HEK293 (cell line): ENCODE data around the gene RBMS1.

ENCODE experiments used
- CTCF ChIA-PET: fragments of 350-600 bp; formaldehyde crosslinking; extraction: SDS; loops from one replicate; lab custom pipeline; 2021; ENCODE audit warnings: antibody characterized with exemption; lab: Yijun Ruan, JAX
- POLR2A ChIA-PET: fragments of 300-600 bp; formaldehyde crosslinking; extraction: SDS; loops from one replicate; lab custom pipeline; 2020; ENCODE audit warnings: antibody characterized with exemption, inconsistent platforms; lab: Yijun Ruan, JAX
- H3K27ac ChIP-seq: fragments of 200-500 bp; sonication (Bioruptor generic); 2 replicates; pipeline ENCODE4 v1.5.1; 2014; ENCODE audit warnings: low read depth, low read length, control low read depth, inconsistent platforms; ENCODE audit errors: extremely low read depth
- H3K36me3 ChIP-seq, 2 experiments: fragments of 200-500 bp in 1 of 2; sonication (Bioruptor generic) in 1 of 2; 1 replicate in 1 of 2; 2 replicates in 1 of 2; pipeline ENCODE4 v1.5.1; 2014 to 2017; ENCODE audit warnings: inconsistent platforms in 2 of 2, low read length in 2 of 2; ENCODE audit not compliant: control insufficient read depth in 2 of 2, insufficient read depth in 1 of 2
- H3K4me1 ChIP-seq: fragments of 200-500 bp; sonication (Bioruptor generic); 2 replicates; pipeline ENCODE4 v1.5.1; 2014; ENCODE audit warnings: mild to moderate bottlenecking, low read length, inconsistent platforms; ENCODE audit not compliant: control insufficient read depth, insufficient read depth
- H3K4me3 ChIP-seq: 2 replicates; pipeline ENCODE4 v1.5.1; 2011; ENCODE audit warnings: low read depth, mild to moderate bottlenecking, control low read depth, low read length, moderate library complexity
- H3K9me3 ChIP-seq: fragments of 200-500 bp; sonication (Bioruptor generic); 2 replicates; pipeline ENCODE4 v1.5.1; 2014; ENCODE audit warnings: low read depth, low read length, inconsistent platforms; ENCODE audit not compliant: control insufficient read depth, insufficient read depth
- GFI1B ChIP-seq: fragments of 450-650 bp; formaldehyde crosslinking; IDR thresholded peaks from 2 replicates; pipeline ENCODE4 v1.5.1; 2016; ENCODE audit warnings: missing biosample characterization, missing genetic modification characterization
- HIC1 ChIP-seq: fragments of 450-650 bp; formaldehyde crosslinking; IDR thresholded peaks from 2 replicates; pipeline ENCODE4 v1.5.1; 2016; ENCODE audit warnings: missing biosample characterization, missing genetic modification characterization
- KLF8 ChIP-seq: fragments of 450-650 bp; formaldehyde crosslinking; IDR thresholded peaks from 2 replicates; pipeline ENCODE4 v1.5.1; 2016; ENCODE audit warnings: missing biosample characterization, missing genetic modification characterization
- PBX3 ChIP-seq: sonication (generic); formaldehyde crosslinking; IDR thresholded peaks from 2 replicates; pipeline ENCODE4 v1.8.1; 2022; ENCODE audit warnings: mild to moderate bottlenecking, moderate library complexity, missing genetic modification reagents
- PRDM1 ChIP-seq: fragments of 450-650 bp; formaldehyde crosslinking; IDR thresholded peaks from 2 replicates; pipeline ENCODE4; 2016; ENCODE audit warnings: missing biosample characterization, missing genetic modification characterization
- REST ChIP-seq: fragments of 450-650 bp; formaldehyde crosslinking; IDR thresholded peaks from 2 replicates; pipeline ENCODE4 v1.5.1; 2016; ENCODE audit warnings: missing biosample characterization, missing genetic modification characterization
- SALL2 ChIP-seq: fragments of 450-650 bp; formaldehyde crosslinking; IDR thresholded peaks from 2 replicates; pipeline ENCODE4 v1.5.0; 2017; ENCODE audit warnings: missing biosample characterization, mild to moderate bottlenecking, missing genetic modification characterization, borderline replicate concordance
- SP2 ChIP-seq: fragments of 450-650 bp; formaldehyde crosslinking; IDR thresholded peaks from 2 replicates; pipeline ENCODE4 v1.5.1; 2016; ENCODE audit warnings: missing biosample characterization, missing genetic modification characterization
- ZBTB20 ChIP-seq: fragments of 450-650 bp; formaldehyde crosslinking; IDR thresholded peaks from 2 replicates; pipeline ENCODE4 v1.5.1; 2016; ENCODE audit warnings: missing biosample characterization, missing genetic modification characterization
- ZBTB8A ChIP-seq: fragments of 450-650 bp; formaldehyde crosslinking; IDR thresholded peaks from 2 replicates; pipeline ENCODE4 v1.5.1; 2016; ENCODE audit warnings: missing biosample characterization, missing genetic modification characterization
- ZNF16 ChIP-seq: fragments of 450-650 bp; formaldehyde crosslinking; IDR thresholded peaks from 2 replicates; pipeline ENCODE4 v1.5.1; 2016; ENCODE audit warnings: low read depth, missing biosample characterization, missing genetic modification characterization
- ZNF354C ChIP-seq: fragments of 450-650 bp; formaldehyde crosslinking; IDR thresholded peaks from 2 replicates; pipeline ENCODE4 v1.5.1; 2016; ENCODE audit warnings: missing biosample characterization, missing genetic modification characterization, low read depth, borderline replicate concordance
- ZNF398 ChIP-seq: fragments of 450-650 bp; formaldehyde crosslinking; IDR thresholded peaks from 2 replicates; pipeline ENCODE4 v1.5.1; 2017; ENCODE audit warnings: missing biosample characterization, missing genetic modification characterization
- ZNF585B ChIP-seq: fragments of 450-650 bp; formaldehyde crosslinking; IDR thresholded peaks from 2 replicates; pipeline ENCODE4 v1.5.1; 2016; ENCODE audit warnings: missing biosample characterization, missing genetic modification characterization
- ZNF610 ChIP-seq: fragments of 450-650 bp; formaldehyde crosslinking; IDR thresholded peaks from 2 replicates; pipeline ENCODE4 v1.5.1; 2016; ENCODE audit warnings: missing biosample characterization, missing genetic modification characterization, borderline replicate concordance
- ZNF837 ChIP-seq: fragments of 450-650 bp; formaldehyde crosslinking; IDR thresholded peaks from 2 replicates; pipeline ENCODE4 v1.5.1; 2016; ENCODE audit warnings: missing biosample characterization, missing genetic modification characterization
- ZSCAN18 ChIP-seq: fragments of 450-650 bp; formaldehyde crosslinking; IDR thresholded peaks from 2 replicates; pipeline ENCODE4 v1.5.1; 2016; ENCODE audit warnings: missing biosample characterization, missing genetic modification characterization

The RBMS1 gene

GRCh38 chr2:160249876-160250275 lies 243.7 kb downstream of the RBMS1 start:
- ChIA-PET CTCF (no interaction called here), POLR2A (no interaction called here)
- H3K4me3 ChIP-seq = no peak overlapping the region
- no peak overlapping the region for H3K27ac ChIP-seq
- H3K4me1 ChIP-seq = no peaks in the 10 kb centered on the region
- no peaks in the 10 kb centered on the region for H3K36me3 ChIP-seq
- TF ChIP-seq ZNF398 (tag by site-specific recombination) = no peak
- TF ChIP-seq SALL2 (tag by site-specific recombination) = no peak
- no peak for TF ChIP-seq ZNF610 (tag by site-specific recombination)
- TF ChIP-seq REST (tag by site-specific recombination) = no peak
- H3K9me3 ChIP-seq = no peaks in the 10 kb centered on the region

- TF ChIP-seq PRDM1 (tag by site-specific recombination) (no peak), KLF8 (tag by site-specific recombination) (no peak), ZBTB8A (tag by site-specific recombination) (no peak), ZSCAN18 (tag by site-specific recombination) (no peak), PBX3 (CRISPR knock-in tag) (no peak), ZNF837 (tag by site-specific recombination) (no peak), ZNF16 (tag by site-specific recombination) (no peak), SP2 (tag by site-specific recombination) (no peak), ZNF585B (tag by site-specific recombination) (no peak), HIC1 (no peak), ZNF354C (no peak), GFI1B (no peak), ZBTB20 (tag by site-specific recombination) (no peak)
- TF ChIP-seq, all 188 proteins: peak for 0
Measured at GRCh38 chr2:160247296-160248035, 246.1 kb downstream of the RBMS1 start.

More at GRCh38 chr2:160247296-160248035, 246.1 kb downstream of the RBMS1 start:
- no peaks in the 10 kb centered on the region for H3K36me3 ChIP-seq
- H3K4me1 ChIP-seq = peaks cover 3% of the 10 kb centered on the region; the same call in 1 of the 2 replicates
- H3K27ac ChIP-seq = no peak overlapping the region
- ChIA-PET POLR2A (no interaction called here), CTCF (interaction anchor here (1.0 to 1.4 kb wide), 2 partner anchors 37 to 757 kb away, joined by 4 read pairs; no protein-coding TSS in a partner anchor)
- no peaks in the 10 kb centered on the region for H3K9me3 ChIP-seq
- no peak overlapping the region for H3K4me3 ChIP-seq
